Cardiac muscle cell (in vitro differentiated cells and primary cell): ENCODE results near the gene NAV2. TPM values are rescaled to one million over a fixed set of nuclear protein-coding genes. Genes with fewer than 3 reads are reported as not detected.
A peak's percentile ranks its signal among the peaks of the same experiment; 100 is the strongest.

Experiments
- DNase-seq, 2 donors: peaks; one replicate each; pipeline versions ENCODE4 v3.0.0 to v3.0.0-alpha.2; 2010 to 2017; ENCODE audit warnings: low read depth in 1 of 2, low spot score in 1 of 2
- H3K27ac ChIP-seq: fragments of 200-600 bp; sonication (generic); 2 replicates; pipeline ENCODE4 v1.5.1; 2016
- H3K27me3 ChIP-seq: fragments of 200-600 bp; sonication (generic); 2 replicates; pipeline ENCODE4 v1.6.0; 2016; ENCODE audit warnings: control low read depth
- H3K36me3 ChIP-seq: fragments of 200-600 bp; sonication (generic); 2 replicates; pipeline ENCODE4 v1.5.1; 2016; ENCODE audit warnings: control low read depth
- H3K4me1 ChIP-seq: fragments of 200-600 bp; sonication (generic); 2 replicates; pipeline ENCODE4 v1.8.1; 2017; ENCODE audit warnings: low read depth, mild to moderate bottlenecking, mixed run types
- H3K4me3 ChIP-seq: fragments of 200-600 bp; sonication (generic); 2 replicates; pipeline ENCODE4 v1.5.1; 2016; ENCODE audit warnings: mild to moderate bottlenecking
- H3K9me3 ChIP-seq: fragments of 200-600 bp; sonication (generic); 2 replicates; pipeline ENCODE4 v1.5.1; 2017; ENCODE audit warnings: low read depth, mild to moderate bottlenecking, control low read depth
- CTCF ChIP-seq: IDR thresholded peaks from 2 replicates; pipeline ENCODE4 v1.5.1; 2012; ENCODE audit warnings: low read depth, mild to moderate bottlenecking, low read length
- polyA plus RNA-seq: library from polyadenylated mRNA; unstranded; fragments of >200 nt; fragmentation: Nextera tagmentation; extraction: Ambion mirVana; gene quantifications from 2 replicates; pipeline ENCODE4 v1.2.1, GENCODE V29; 2016
- total RNA-seq: library from RNA; depleted of rRNA; stranded (reverse); fragments of >200 nt; gene quantifications from 2 replicates; pipeline ENCODE4 v1.2.3, GENCODE V29; 2016

The NAV2 gene
- total RNA-seq (106 and 164 TPM in 2 replicates), polyA plus RNA-seq (113 and 120 TPM in 2 replicates)

- no peak for TF ChIP-seq CTCF
- Histone ChIP-seq H3K4me3 (peak within 1 kb of the TSS; percentile 40), H3K9me3 (no peaks in the 10 kb centered on the region), H3K36me3 (no peaks in the 10 kb centered on the region), H3K4me1 (peaks cover 16% of the 10 kb centered on the region), H3K27me3 (peaks cover 69% of the 10 kb centered on the region), H3K27ac (peak within 1 kb of the TSS; percentile 83)
- DNase-seq, result peak; percentile 95 to 96
Observed at GRCh38 chr11:19712281-19713195, at the start of gene NAV2. Gene NAV2, plus strand, starts transcription at chr11:19712837. Its CDS starts 859 bp downstream, at chr11:19713696.

- no peak for DNase-seq
- no peaks in the 10 kb centered on the region for H3K4me1 ChIP-seq
- no peak for TF ChIP-seq CTCF
Observed at GRCh38 chr11:19663206-19663605, 49.4 kb upstream of the NAV2 start.

GRCh38 chr11:19664886-19665548 lies 47.6 kb upstream of the NAV2 start:
- TF ChIP-seq CTCF, result no peak

More at GRCh38 chr11:19663206-19663605, 49.4 kb upstream of the NAV2 start:
- Histone ChIP-seq H3K27me3 (peaks cover 97% of the 10 kb centered on the region), H3K4me3 (no peak overlapping the region), H3K36me3 (no peaks in the 10 kb centered on the region), H3K27ac (no peak overlapping the region), H3K9me3 (no peaks in the 10 kb centered on the region)

GRCh38 chr11:19666951-19667350 lies 45.7 kb upstream of the NAV2 start:
- H3K27me3 ChIP-seq, result peaks cover 95% of the 10 kb centered on the region

More at GRCh38 chr11:19664886-19665548, 47.6 kb upstream of the NAV2 start:
- Histone ChIP-seq H3K9me3 (no peaks in the 10 kb centered on the region), H3K27me3 (peaks cover 94% of the 10 kb centered on the region), H3K4me1 (no peaks in the 10 kb centered on the region), H3K4me3 (no peak overlapping the region), H3K27ac (no peak overlapping the region), H3K36me3 (no peaks in the 10 kb centered on the region)
- peak in 1 of 2 donors; percentile 79 for DNase-seq

More at GRCh38 chr11:19666951-19667350, 45.7 kb upstream of the NAV2 start:
- DNase-seq, result no peak
- Histone ChIP-seq H3K27ac (no peak overlapping the region), H3K4me3 (no peak overlapping the region), H3K9me3 (no peaks in the 10 kb centered on the region), H3K36me3 (no peaks in the 10 kb centered on the region), H3K4me1 (no peaks in the 10 kb centered on the region)
- TF ChIP-seq CTCF, result no peak
